Measurements from ENCODE around the gene PACRG.

The PACRG gene

DNA sequence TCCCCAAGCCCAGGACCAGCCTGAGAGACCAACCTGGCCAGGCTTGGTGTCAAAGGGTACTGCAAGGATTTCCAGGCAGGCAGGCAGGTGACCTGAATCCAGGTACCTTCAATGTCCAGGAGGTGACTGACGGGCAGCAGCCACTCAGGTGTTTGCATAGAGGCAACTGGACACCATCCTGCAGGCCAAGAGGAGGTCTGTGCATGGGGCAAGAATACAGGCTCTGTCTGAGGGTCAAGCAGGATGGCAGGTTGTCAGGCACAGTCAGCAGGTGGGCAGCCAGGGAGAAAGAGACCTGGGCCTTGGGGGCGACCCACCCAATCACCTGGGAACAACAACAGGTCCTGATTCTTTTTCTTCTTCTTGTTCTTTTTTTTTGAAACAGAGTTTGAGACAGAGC is 527.5 kb downstream of the PACRG start:
- no peak for DNase-seq

DNA sequence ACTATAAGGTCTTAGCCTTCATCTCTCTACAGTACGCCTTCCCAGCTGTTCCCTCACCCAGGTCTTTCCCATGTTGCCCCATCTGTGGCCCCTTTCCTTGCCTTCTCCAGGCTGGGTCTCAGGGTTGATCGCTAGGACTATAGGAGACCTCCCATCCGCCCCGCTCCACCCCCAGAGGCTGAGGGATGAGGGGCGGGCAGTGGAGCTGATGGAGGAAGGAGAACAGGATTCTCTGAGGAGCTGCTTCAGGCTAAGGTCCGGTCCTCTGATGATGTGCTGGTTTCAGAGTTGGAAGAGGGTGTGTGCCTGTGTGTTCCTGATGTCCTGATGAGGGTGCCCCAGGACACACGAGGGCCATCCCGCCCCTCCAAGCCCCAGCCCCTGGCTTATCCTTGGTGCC is 531.9 kb downstream of the PACRG start:
- no peak for DNase-seq

DNA sequence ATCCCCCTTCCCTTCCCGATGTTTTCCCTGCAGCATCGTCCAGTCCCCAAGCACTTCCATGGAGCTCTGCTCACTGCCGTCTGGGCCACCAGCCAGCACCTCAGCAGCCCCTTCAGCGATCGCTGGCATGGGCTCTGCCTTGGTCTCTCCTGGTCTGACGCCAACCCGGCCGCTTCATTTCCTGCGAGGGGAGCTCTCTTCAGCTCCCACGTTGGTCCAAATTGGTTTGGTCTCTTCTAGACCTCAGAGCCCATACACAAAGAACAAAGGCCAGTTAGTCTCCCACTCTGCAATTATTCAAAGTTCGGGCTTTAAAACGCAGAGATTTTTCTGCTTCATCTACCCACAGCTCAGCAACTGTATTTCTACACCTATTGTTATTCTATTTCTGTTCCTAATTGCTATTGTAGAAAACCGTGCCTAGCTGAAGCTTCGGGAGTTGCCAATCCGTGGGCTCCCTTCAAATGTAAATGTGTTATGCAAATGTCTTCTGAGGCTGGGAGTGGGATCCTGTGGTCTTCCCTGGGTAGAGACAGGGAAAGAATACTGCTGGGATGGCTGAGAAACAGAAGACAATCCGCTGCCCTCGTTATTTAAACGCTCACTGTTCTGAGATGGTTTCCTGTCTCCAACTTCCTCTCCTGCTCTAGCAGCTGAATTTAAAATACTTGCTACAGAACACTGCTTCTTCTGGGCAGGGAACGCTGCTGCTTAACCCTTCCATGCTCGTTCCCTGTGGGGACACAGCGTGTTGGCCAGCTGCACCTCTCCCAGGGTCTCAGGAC is 532.5 kb downstream of the PACRG start:
- no peak for DNase-seq

DNA sequence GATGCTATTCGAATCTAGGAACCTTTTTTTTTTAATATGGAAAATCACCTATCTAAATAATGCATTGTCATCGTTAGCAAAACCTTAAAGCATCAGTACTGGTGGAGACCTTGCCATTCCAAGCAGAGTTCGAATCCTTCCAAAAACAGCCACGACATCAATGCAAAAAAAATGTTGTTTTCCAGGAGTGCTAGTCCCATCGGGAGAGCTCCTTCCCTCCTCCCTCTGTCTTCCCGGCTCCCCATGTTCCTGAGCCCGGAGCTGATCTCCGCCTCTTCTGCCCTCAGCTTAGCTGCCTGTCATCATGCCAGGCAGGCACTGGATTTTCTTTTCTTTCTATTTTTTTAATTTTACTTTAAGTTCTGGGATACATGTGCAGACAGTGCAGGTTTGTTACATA is 533.1 kb downstream of the PACRG start:
- DNase-seq = no peak

DNA sequence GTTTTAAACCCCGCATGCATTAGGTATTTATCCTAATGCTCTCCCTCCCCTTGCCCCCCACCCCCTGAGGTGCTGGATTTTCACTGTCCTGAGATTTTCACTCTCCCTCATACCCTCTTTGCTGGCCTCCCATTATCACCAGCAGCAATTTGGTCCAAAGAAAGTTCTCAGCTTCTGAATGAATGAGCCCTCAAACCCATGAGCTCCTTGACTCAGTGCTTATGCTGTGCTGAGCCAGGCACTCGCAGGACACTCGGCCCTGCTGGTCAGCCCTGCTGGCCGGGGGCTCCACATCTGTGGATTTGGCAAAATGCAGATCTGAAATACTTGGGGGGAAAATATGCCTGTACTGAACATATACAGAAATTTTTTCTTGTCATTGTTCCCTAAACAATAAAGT is 533.6 kb downstream of the PACRG start:
- no peak for DNase-seq

DNA sequence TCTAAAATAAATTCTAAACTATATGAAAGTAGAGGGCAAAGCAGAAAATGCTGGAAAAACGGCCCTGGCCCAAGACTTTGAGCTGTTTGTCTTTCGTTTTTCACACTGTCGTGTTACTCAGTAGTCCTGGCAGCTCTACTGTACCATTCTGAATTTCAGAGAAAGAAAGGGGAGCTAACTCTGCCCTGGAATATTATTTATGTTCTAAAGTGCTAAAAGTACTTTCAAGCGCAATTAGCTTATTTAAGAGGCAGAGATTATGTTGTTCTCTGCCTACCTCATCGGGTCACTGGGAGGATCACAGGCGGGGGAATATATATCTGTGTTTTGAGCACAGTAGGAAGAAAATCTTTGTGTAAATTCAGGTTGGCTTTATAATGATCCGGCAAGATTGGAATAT is 534.3 kb downstream of the PACRG start:
- DNase-seq = no peak

DNA sequence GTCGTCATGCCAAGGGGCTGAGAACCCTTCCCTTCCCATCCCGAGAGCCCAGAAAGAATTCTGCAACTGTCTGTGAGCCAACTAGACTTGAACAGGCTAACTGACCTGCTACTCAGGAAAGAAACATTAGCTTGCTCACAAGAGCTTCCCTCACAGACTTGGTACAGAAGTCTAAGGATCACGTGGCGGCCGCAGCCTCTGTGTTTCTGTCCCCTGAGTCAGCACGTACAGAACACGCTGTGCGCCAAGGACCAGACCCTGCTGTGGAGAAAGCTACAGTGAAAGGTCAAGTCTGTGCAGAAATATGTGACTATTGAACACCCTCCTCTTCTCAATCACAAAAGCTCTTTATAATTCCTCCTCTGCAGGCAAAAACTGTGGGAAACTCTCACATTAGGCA is 535.4 kb downstream of the PACRG start:
- no peak for DNase-seq

DNA sequence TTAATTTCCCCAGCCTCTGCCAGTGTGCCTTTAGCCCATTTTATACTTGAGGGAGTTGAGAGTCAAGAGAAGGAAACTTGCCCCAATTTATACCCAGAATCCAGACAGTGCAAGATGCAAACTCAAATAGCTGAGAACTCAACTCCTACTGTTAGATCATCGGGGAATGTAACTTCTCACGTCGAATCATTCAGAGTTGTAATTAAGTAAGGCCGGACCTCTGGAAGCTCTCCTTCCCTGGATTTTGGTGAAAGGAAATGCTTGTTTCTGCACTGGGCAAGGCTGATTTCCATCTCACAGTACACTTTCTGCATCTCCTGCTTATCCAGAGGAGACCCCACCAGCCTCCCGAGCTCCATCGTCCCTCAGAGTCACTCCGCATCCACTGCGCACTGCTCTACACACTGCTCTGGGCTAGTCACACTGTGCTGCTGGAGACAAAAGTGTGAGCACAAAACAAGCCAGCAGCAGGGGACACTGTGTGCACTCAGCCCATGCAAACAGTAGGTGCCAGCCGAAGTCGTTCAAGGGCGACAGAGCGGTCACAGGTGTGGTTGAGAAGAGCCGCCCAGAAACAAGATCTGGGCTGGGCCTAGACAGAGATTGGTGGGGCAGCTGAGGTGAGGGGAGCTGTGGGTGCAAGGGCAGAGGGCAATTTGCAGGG is 536.4 kb downstream of the PACRG start:
- DNase-seq = no peak

DNA sequence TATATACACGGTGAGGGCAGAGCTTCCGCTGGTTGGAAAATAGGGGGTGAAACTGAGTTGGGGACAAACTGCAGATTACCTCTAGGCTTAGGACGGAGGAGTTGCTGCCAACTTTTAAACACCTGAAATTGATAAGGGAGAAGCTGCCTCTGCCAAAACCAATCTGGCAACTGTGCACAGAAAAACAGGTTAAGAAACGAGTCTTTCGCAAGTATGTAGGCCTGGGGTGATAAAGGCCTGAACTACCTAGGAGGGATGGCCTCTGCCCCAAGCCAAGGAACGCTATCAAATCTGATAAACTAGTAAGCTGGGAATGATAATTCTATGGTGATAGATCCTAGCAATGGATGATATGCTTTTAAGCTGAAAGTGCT is 536.9 kb downstream of the PACRG start:
- no peak for DNase-seq

DNA sequence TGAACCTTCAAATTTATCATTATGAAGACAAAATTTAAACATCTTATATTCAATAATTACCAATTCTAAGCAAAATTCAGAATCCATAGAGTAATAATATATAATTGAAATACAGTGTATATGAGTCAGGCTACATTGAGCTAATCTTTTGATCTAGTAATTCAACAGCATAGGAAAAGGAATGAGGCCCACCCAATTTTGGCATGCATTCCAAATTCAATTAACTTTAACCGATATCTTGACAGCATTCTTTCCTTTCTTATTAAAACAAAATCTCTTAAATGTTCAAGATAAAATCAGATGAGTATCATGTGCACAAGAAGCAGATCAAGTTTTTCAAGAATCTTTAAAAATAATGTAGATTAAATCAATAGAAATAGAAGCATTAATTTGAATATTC is 553.9 kb downstream of the PACRG start:
- no peak for DNase-seq

DNA sequence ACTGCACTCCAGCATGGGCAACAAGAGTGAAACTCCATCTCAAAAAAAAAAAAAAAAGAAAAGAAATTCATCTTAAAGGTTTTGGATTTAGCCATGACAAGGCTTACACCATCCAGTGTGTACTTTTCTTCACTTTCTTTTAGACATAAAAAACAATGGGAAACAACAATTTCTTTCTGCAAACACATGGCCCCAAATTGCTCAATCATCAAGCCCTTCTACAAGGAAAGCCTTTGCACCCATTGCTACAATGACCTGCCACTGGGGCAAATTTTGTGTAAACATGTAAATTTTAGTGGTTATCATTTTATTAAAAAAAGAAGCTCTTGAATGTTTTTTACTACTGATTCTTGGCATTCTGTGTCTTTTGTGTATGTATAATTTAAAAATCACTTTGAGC is 554.9 kb downstream of the PACRG start:
- DNase-seq = no peak

DNA sequence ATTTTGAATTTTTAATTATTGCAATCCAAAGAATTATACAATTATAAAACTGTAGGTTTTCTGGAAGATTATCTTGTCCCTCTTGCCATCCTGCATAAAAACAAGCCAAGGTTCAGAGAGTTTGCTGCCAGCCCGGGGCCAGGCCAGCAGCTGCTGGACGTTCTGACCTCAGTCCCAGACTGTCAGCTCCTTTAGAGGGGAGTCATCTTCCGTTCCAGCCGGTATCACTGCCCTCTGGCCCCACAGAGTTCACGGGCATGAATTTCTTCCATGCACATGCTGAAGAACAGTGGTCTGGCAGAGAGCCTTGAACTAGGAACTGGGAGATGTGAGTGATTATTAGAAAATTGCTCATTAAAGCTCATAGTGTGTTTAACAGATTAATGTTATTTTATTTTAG is 556.4 kb downstream of the PACRG start:
- no peak for DNase-seq

DNA sequence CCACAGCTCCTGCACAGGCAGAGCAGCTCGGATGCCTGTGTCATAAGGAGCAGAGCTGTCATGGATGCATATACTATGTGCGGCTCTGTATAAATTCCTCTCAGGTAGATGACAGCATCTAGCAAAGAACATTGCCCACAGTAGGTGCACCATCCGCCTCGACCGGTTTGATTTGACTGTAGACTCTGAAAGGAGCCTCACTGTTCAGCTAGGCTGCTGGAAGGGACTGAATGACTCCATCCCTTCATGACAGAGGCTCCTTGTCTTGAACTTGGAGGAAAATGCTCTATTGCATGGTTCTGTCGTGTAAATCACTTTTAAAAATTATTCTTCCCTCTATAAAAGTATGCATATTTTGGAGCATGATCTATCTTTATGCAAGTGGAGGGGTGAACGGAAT is 557.9 kb downstream of the PACRG start:
- DNase-seq = no peak

DNA sequence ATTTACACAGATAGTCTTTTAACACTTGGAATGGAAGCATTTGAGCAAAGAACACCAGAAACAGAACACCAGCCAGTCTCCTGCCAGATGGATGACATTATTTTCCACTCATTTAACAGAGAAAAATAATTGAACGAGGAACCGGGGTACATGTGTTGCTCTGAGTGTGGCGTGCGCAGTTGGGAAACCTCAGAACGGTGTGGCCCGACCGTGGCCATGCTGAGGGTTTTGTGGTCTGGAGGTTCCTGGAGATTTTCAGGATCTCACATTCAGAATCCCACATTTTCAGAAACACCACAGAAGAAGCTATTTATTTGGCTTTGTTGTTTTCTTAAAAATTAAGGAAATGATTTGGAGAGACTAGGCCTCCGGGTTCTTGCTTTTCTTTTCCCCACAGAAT is 559.9 kb downstream of the PACRG start:
- DNase-seq = no peak

DNA sequence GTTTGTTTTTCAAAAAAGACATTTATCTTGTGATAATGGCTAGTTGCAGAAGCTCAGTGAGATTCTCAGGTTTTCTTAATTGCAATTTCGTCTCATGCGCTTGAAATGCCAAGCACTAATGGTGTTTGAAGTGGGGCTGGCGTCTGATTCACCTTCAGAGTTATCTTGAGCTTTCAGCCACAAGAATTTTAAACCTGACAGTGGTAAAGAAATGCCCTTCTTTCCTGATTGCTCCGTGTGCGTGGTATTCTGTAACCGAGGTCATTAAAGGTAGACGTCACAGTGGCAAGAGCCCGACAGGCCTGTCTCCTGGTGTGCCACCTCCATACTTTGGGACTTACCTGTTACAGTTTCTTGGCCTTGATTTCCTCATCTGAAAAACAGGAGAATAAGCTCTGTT is 560.3 kb downstream of the PACRG start:
- no peak for DNase-seq

DNA sequence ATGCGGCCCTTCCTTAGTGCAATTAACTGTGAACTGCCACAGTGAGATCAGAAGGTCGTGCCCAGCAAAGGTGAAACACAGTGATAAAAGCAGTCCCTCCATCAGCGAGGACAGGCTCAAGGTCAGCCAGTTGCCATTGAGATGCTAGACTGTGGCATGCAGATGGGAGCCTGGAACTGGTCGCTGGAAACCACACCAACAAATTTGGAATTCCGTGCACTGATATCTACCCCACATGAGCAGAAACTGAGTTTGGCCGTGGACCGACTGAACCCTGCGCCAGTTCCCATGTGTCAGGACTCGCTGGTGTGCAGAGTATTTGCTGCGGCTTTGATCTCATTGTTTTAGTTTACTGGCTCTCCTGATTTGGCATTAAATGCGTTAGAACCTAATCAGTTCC is 561.1 kb downstream of the PACRG start:
- DNase-seq = no peak

DNA sequence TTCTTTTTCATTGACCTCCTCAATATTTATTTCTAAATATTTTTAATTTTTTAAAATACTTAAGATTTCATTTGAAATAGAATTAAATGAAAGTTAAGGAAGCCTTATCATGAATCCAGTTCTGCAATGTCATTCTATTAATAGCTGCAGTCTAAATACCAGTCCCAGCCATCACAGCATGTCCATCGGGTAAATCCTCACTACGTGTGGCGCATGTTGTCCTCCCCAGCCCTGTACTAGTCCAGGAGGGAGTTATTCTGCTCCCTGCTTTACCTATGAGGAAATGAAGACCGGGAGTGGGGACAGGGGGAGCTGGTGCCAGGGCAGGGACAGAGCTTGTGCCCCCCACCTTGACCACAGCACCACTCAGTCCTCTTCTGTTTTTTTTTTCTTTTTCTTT is 561.7 kb downstream of the PACRG start:
- no peak for DNase-seq

DNA sequence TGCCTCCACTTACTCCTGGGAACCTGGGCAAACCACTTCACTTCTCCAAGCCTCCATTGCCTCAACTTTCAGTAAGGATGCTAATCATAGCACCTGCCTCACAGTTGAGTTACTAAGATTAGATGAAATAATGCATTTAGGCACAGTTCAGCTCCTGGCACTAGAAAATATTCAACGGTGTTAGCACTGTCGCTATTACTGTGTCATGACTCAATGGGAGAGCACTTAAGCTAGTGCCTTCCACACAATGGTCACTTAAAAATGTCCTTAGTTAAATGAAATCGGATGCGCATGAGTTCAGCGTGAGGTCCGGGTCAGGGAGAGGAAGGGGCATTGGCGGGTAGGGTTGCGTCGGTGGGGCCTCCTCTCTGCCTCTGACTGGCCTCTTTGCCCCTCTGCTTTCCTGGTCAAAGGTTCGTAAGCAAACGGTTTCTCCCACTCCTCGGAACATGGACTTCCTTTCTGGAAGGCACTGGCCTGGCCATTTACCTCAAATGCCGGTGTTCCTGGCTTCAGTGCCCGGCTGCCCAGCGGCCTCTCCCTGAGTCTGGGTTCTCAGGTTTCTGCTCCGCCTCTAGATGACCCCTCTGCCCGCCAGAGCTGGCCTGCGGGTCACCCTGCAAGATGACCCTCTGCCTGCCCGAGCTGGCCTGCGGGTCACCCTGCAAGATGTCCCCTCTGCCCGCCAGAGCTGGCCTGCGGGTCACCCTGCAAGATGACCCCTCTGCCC is 562.9 kb downstream of the PACRG start:
- no peak for DNase-seq

DNA sequence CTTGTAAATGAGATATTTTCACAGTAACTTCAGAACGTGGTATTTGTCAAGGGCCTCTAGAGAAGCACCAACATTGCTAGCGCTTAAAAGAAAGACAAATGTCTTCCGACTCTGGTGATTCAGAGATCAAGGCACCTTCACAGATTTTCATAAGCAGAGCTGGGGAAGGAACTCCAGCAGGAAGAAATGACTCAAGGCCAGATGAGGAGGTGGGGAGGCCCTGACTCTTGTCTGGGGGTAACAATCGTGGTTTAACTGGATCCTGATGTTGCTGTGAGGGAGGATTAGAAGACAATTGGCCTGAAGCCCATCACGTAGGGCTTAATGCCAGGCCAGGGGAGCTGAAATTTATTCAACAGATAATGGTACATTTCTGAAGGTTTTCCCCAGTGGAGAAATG is 563.8 kb downstream of the PACRG start:
- no peak for DNase-seq

DNA sequence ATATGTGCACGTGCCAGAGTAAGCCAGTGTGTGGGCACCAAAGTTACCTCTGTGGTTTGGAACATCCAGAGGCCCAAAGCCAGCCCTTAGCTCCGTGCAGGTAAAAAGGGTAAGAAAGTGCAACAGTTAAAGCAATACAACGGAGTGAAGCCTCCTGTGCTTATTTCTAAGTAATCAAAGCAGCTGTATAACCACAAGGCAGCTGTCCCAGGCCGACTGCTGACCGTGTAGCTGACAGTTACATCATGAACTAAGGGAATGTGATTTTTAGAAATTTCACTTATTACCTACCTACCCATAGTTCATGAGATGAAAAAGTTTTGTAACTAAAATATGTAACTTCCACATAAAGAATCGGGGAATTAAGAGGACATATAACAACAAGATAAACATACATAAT is 565.5 kb downstream of the PACRG start:
- DNase-seq = no peak

DNA sequence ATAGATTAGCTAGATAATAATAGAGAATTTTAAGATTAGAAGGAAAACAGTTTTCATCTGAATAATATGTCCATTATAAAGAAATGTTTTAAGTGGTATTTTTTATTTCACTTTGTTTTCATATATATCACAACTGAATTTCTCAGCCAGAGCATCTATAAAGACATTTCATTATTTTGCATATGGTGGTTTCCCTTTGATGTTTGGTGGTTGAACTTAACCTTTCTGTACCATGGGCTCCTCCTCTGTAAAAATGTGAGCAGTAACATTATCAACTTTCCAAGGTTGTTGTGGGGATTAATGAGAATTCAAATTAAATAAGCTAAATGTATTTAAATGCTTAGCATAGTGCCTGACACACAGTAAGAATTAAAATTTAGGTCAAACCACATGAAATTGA is 567.0 kb downstream of the PACRG start:
- DNase-seq = no peak

DNA sequence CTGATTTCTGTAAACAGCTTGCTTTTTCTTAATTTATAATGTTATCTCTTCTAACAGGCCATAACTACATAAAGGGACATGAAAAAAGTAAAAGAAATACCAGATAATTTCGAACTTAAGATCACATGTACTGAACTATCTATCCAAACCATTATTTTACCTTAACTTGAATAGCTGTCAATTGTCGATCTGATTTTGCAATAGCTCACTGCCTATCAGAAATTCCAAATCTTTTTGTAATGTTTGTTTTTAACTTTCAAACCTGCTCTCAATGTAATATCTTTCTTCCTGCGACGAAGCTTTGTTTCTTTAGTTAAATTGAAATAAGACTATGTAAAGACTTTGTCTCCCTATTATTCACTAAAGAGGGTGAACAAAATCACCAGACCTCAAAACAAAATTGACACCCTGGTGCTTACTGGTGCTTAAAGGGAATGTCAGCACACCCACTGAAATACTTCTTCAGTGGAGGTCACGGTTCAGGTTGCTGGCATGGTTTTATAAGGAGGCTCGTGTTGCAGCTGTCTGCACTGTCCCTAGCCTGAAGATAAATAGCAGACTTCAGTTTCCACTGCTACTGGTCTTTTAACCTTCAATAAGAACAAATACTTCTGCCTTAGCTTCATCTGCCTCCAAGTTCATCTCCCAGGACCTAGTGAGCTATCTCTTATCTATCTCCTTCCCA is 569.2 kb downstream of the PACRG start:
- no peak for DNase-seq

DNA sequence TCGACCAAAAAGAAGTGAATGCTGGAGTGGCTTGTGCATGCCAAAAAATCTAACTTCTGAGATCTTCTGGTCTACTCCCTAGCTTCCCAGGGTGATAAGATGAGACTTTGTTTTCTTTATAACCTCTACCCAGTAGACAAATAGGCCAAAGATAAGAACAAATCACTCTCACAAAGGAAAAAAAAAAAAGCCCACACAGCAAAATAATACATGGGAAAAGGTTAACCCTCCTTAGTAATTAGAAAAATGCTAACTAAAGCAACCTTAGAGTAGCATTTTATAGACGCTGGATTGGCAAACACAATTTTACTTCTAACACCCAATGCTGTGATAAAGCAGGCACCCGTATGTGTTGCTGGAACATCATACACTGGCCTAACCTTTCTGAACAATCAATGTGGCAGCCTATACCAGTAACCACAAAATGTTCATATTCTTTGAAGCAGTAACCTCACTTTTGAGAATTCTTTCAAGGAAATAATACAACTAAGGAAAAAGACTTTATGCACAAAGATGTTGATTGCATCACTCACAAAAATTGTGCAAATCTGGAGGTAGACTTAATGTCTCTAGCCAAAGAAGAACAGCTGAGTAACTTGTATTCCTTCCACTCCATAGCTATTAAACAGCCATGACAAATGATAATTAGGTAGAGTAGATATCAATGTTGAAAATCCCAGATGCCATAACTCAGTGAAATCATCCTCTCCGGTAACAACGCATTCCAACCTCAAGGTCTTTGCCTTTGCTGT is 570.5 kb downstream of the PACRG start:
- DNase-seq = no peak
